Stimulated activated CD4-positive, alpha-beta T cell treated with anti-CD3 and anti-CD28 coated beads, Interleukin-15, amount 100 ng/mL, for 24 hours (primary cell): Measurements from ENCODE around the gene TRAPPC11.
A peak's percentile ranks its signal among the peaks of the same experiment; 100 is the strongest.
"Not testable (repeated sequence)": the region's sequence is repeated elsewhere in the genome, so short reads cannot be mapped to it uniquely, and the experiment has no call there.

Experiments
- DNase-seq: peaks from one replicate; pipeline ENCODE4 v3.0.0-alpha.2; 2020

TRAPPC11 gene

DNA sequence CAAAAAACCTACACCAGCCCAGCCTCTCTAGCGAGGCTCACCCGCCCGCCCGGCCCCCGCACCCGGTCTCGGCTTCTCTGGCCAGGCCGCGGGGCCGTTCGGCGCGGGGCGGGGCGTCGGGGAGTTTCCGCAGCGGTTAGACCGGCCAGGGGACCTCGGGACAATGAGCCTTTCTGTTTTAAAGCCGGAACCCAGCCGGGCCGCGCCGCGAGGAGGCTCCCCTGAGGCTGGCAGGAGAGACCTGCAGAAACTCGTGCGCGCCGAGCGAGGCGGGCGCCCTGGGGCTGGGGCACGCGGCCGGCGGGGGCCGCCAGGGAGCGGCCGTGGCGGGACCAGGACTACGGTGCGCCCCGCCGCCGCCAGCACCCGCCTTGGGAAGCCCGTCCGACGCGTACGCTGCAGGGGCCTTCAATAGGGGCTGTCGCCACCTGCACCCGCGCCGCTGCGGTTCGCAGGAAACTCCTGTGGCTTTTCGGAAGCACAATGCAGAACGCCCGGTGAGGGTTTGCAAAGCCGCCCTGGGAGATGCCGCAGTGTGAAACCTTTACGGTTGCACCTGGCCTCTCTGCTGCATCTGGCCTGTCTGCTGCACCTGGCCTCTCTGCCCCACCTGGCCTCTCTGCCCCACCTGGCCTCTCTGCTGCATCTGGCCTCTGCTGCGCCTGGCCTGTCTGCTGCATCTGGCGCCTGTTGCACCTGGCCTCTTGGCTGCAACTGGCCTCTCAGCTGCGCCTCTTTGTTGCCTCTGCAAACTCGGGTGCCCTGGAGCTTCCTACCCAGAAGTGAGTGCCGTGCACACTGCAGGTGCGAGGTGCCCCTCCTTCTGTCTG lies 63.9 kb downstream of the TRAPPC11 start:
- peak; percentile 62 for DNase-seq

DNA sequence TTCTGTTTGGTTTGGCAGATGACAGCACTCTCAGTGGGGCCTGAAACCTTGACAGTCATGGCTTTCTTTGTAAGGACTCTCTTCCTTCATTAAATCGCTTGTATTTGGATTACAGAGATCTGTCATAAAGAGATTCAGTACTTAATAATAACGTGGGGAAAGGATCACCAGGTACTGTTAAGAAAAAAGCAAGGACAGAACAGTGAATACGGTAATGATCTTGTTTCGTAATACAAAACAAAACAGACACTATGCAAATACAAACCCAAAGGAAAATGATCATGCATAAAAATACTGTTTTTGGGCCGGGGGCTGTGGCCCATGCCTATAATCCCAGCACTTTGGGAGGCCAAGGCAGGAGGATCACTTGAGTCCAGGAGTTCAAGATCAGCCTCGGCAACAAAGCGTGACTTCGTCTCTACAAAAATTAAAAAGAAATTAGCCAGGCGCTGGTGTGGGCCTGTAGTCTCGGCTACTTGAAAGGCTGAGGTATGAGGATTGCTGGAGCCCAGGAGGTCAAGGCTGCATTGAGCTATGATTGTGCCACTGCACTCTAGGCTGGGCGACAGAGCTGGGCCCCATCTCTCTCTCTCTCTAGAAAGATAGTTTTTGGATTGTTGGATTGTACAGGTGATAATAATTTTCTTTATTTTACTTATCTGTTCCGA lies 64.6 kb downstream of the TRAPPC11 start:
- no peak for DNase-seq

DNA sequence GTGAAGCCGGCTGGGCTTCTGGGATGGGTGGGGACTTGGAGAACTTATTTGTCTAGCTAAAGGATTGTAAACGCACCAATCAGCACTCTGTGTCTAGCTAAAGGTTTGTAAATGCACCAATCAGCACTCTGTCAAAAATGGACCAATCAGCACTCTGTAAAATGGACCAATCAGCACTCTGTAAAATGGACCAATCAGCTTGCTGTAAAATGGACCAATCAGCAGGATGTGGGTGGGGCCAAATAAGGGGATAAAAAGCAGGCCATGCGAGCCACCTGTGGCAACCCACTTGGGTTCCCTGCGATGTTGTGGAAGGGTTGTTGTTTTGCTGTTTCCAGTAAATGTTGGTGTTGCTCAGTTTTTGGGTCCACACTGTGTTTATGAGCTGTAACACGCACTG lies 66.5 kb downstream of the TRAPPC11 start:
- not testable (repeated sequence) for DNase-seq

DNA sequence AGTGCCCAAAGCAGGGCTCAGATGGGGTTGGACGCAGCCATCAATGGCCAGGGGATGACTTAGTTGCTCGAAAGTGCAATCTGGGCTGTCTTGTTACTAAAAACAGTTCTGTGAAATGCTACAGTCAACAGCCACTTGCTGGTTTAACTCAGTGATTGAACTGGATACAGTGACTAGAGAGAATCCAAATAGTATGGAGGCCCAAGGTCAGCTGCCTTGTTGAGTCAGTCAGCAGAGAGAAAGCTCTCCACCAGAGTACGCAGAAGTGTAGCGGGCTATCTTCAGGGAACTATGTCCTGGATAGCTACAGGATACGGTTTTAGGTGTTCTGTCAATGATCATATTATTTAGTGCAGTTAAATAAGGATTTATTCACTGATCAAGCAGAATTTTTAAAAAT lies 68.4 kb downstream of the TRAPPC11 start:
- no peak for DNase-seq

DNA sequence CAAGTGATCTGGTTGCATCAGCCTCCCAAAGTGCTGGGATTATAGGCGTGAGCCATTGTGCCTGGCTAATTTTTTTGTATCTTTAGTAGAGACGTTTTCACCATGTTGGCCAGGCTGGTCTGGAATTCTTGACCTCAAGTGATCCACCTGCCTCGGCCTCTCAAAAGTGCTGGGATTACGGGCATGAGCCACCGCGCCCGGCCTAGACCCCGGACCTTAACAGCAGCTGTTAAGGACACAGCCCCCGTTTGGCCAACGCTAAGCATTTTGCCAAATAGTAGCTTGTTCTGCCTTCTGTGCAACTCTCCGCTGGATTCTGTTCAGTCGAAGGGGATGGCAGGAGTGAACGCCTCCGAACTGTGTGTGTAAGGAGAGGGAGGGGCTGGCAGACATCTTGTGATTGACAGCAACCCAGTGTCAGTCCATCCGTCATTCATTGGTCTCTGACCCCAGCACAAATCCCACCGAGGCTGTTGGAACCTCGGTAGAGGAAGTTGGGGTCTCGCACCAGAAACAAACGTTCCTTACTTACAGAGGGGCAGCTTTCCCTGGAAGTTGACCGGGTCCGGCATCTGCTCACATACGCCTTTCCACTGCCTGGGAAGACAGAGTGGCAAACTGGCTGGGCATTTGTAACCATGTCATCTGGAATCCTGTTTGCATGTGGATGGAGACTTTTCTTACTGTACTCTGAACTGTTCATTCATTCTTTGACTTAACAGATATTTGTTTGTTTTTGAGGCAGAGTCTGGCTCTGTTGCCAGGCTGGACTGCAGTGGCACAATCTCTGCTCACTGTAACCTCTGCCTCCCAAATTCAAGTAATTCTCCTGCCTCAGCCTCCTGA lies 69.4 kb downstream of the TRAPPC11 start:
- DNase-seq = no peak

DNA sequence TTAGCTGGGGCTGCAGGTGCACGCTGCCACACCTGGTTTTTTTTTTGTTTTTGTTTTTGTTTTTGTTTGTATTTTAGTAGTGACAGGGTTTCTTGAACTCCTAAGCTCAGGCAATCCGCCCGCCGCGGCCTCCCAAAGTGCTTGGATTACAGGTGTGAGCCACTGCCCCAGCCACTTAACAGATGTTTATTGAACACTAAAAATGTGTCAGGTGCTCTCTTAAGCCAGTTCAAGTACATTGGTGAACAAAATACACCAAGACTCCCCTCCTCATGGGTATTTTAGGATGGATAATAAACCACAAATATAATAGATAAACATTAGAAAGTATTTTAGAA lies 69.9 kb downstream of the TRAPPC11 start:
- no peak for DNase-seq

DNA sequence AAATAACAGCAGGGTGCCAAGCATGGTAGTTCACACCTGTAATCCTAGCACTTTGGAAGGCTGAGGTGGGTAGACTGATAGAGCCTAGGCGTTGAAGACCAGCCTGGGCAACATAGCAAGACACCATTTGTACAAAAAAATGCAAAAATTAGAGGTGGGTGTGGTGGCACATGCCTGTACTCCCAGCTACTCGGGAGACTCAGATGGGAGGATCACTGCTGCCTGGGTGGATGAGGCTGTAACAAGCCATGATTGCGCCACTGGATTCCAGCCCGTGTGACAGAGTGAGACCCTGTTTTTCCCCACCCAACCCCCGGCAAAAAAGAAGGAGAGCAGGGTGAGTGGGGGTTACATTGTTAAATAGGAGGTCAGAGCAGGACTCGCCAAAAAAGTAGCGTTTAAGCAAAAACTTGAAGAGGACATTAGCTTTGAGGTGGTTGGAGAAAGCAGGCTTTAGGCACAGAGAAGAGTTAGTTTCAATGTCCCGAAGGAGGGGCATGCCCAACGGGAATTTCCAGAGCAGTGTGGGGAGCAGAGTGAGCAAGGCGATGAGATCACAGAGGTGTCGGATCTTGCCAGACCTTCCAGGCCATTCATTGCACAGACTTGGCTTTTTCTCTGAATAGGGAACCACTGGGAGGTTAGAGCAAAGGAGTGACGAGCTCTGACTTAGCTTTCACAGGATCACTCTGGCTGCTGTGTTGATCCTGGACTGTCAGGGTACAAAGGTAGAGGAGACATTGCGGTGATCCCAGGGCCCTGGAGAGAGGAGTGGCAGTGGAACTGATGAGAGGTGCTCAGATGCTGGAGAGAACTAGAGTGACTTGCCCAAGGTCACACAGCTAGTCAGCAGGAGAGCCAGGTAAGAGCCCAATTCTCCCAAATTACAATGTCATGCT lies 70.6 kb downstream of the TRAPPC11 start:
- no peak for DNase-seq

DNA sequence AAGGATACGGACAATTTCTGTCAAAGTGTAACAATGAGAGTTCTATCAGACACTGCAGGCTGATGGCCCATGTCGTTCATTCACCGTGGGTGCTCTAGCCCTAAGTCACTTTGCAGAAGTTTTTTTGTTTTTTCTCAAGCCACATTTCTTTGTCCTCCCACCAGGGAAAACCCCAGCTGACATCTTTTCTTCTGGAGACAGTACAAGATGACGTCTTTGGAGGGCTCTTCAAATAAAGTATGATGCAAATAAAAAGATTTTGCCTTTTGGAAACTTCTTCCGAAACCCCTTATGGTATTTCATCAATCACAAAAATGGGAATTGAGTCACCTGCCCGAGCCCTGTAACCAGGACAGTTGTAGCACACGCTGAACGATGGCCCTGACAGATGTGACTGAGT lies 73.2 kb downstream of the TRAPPC11 start:
- no peak for DNase-seq

DNA sequence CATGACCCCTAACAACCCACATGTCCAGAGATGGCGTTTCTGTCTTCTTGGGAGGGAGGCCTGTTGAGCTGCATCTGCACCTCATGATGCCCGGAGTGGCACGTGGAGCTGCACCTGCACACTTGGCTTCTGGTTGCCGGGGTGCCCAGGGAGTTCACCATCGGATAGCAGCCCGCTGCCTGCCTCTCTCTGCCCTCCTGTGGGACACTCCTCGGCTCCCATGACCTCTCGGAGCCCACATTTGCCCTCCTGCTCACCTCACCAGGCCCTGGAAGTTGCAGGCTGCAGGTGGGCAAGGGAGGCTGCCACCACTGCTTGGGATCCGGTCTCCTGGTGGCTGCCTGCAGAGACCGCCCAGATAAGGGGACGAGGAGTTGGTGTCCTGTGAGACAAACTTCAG lies 74.1 kb downstream of the TRAPPC11 start:
- DNase-seq = no peak

DNA sequence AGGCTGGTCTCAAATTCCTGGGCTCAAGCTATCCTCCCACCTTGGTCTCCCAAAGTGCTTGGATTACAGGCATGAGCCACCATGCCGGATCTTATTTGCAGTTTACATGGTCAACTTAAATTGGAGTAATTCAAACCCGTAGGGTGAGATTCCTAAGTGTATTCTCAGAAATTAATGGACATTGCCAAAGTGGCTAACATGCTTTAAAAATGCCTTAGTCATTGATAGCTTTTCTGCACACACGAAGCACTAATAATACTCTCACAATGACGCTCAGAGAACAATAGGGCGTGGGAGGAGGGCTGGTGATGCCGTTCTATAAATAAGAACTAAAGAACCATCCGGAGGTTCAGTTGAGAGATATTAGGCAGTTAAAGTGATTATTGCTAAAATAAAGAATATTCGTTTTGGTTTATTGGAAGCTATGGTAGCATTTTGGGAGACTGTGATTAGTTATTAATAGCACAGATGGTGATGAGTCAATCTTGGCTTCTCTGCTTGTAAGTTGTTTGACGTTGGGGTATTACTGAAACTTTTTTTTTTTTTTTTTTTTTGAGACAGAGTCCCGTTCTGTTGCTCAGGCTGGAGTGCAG lies 79.1 kb downstream of the TRAPPC11 start:
- DNase-seq = no peak

DNA sequence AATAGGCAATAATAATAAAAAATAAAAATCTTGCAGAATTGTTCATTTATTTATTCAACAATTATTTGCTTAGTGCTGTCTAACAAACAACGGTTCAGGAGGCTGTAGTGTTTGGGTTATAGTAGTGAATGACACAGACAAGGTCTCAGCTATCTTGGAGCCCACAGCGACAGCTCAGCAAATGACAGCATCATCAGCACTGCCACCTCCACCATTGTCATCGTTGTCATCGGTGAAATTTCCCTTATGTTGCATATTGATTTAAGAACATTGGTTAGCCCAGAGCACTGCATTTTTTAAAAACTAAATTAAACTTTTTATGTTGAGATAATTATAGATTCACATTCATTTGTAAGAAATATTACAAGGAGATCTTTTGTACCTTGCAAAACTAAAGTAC lies 79.9 kb downstream of the TRAPPC11 start:
- DNase-seq = no peak

DNA sequence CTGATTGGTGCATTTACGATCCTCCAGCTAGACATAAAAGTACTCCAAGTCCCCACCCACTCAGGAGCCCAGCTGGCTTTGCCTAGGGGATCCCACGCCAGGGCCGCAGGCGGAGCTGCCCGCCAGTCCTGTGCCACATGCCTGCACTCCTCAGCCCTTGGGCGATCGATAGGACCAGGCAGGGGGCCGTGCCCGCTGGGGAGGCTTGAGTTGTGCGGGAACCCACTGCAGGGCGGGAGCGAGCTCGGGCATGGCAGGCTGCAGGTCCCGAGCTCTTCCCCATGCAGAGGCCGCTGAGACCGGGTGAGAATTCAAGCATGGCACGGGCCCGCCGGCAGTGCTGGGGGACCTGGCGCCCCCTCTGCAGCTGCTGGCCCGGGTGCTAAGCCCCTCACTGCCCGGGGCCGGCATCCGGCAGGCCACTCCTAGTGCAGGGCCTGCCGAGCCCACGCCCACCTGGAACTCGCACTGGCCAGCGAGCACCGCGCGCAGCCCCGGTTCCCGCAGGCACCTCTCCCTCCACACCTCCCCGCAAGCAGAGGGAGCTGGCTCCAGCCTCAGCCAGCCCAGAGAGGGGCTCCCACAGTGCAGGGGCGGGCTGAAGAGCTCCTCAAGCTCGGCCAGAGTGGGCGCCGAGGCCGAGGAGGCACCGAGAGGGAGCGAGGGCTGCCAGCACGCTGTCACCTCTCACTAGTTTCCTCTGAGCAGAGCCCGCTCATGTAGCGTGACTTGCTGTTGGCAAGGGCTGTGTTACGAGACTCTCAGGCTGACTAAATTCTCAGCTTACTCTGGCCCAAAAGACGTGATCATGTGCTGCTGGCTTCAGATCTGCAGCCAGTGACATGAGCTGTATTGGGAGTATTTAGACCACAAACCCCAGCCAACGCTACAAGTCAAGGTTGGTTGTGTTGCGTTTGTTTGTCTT lies 87.5 kb downstream of the TRAPPC11 start:
- no peak for DNase-seq

DNA sequence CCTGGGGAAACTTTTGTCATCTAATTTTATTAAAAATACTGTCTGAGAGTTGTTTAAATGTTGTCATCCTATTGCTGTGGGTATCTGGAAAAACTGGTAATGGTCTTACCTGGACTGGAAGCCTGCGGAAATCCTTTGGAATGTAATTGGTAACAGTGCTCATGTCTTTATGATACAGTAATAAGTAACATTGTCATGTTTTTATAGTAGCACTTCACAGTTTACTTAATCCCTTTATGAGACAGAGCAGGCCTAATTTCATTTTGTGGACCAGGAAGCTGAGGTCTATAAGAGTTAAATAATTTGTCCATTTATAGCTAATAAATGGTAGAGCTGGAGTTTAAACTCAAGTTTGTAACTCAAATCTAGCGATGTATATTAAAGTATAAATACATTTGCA lies 88.3 kb downstream of the TRAPPC11 start:
- no peak for DNase-seq

DNA sequence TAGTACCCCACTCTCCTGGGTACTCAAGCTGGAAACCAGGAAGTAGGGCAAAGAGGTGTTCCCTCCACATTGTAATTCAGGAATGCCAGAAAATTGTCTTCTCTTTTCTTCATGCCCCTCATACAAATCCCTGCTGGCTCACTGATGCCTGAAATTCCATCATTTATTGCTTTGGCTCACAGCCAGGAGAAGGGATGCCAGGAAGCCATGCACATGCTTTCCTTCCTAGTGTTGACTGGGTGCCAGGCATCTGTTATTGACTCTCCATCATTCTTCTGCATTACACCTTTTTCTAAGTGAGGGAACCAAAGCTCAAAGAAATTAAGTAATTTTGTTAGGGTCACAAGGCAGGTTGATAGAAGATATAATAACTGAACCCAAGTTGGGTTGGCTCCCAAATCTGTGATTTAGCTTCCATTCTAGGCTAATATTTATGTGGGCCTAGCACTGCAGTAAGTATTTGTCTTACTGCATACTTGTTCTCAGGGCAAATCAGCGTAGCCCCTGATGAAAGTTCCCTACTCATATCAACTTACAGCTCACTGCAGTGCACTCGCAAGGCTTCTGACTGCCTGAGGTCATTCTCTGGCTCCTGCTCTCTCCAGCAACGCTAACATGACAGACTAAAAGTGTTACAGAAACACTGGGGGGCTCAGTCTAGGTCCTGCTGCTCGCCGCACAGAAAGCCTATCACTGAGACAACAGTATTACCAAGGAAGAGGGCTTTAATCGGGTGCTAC lies 89.0 kb downstream of the TRAPPC11 start:
- no peak for DNase-seq

DNA sequence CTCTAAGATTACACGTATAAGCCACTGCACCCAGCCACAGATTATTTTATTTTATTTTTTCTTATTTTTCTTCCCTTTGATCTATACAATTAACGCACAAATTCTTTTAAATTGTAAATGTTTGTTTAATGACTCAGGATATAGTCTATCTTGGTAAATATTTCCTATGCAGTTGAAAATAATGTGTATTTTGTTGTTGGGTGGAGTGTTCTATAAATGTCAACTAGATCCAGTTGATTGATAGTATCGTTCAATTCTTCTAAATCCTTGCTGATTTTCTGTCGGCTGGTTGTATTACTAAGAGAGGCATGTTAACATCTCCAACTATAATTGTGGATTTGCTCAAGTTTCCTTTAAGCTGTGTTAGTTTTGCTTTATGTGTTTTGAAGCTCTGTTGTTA lies 92.0 kb downstream of the TRAPPC11 start:
- DNase-seq = no peak

DNA sequence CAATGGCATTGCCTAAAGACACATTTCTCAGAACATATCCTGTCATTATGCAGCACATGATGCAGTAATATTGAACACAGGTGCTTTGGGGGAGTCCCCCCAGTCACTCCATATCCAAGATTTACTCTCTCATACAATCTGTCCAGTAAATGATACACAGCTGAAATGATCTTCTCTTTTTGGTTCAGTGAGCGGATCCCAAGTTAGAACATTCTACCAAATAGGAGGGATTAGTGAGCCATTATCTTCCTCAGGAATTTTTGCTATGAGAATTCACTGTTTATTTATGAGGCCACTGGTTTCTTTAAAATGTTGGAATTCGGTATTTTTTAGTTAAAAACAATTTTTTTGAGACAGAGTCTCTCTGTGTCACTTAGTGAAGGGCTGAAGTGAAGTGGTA lies 96.5 kb downstream of the TRAPPC11 start:
- no peak for DNase-seq

DNA sequence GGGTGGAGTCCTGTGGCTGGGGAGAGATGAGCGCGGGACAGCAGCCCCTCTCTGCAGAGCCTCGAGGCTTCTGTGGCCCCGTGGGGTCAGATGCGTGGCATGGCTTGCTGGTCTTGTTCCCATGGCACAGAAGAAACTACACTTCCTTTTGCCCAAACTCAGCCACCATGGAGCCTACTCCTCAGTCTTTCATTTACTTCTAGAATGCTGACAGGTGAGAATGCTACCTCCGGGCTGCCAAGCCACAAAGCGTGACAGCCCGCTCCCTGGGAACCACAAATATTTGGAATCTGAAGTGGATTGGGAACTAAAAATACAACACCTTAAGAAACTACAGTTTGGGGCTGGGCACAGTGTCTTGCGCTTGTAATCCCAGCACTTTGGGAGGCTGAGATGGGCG lies 98.0 kb downstream of the TRAPPC11 start:
- no peak for DNase-seq

DNA sequence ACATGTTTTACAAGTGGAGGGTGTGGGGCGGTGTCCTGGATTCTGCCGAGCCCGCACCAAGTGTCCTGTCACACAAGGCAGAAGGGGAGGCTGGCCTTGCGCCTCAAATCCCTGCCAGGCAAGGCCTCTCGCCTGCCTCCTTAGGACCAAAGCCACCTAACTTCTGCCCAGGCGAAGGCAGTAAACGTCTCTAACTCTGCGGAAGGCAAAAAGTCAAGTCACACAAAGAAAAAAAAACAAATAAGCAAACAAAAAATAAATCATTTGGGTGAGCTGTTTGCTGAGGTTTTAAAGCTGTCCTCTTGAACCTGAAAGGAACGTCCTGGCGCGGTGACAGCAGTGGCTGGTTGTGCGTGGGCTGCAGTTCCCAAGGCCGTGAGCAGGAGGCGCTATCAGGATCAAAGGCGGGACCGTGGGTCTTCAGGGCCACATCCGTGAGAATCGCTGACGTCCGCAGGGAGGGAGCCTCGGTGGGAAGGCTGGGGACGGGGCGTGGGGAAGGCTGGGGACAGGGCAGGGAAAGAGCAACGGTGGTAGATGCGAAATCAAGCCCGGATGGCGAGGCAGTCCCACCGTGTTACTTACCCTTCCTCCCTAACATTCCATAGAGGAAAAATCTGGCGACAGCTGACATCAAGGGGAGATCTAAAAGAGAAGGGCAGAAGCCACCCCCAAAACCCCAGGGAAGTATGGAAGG lies 99.1 kb downstream of the TRAPPC11 start:
- no peak for DNase-seq

DNA sequence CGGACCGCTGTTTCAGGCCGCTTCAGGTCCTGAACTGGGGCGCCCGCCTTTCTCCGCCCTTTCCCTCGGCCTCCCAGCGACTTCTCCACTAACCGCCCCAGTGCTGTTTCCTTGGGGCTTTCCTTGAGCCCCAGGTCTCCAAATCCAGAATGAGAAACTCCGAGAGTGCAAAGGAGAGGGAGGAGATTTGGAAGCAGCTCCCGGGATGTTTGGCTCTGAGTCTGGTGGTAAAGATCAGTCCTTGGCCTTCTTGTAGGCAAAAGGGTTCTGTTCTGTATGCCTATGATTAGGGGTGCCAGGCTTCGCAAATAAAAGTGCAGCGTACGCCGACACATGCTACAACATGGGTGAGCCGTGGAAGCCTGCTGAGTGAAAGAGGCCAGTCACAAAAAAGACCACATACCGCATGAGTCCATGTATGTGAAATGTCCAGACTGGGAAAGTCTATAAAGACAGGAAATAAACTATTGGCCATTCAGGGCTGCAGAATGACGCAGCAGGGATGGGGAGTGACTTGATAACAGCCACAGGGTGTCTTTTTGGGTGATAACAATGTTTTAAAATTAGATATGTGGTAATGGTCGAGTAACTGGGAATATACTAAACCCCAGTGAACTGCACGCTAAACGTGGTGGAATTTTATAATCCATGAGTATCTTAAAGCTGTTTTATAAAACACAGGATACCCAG lies 99.8 kb downstream of the TRAPPC11 start:
- no peak for DNase-seq
